Kidney (tissue), 14 donors: ENCODE data around the gene KDF1. TPM values are rescaled to one million over a fixed set of nuclear protein-coding genes. Genes with fewer than 3 reads are reported as not detected.
A peak's percentile ranks its signal among the peaks of the same experiment; 100 is the strongest.

Experiments
- DNase-seq, 5 donors: peaks; one replicate each; pipeline ENCODE4 v3.0.0-alpha.2; 2013 to 2020
- FAIRE-seq: peaks from 2 replicates; lab custom pipeline; 2012; peaks lifted over from hg19 to GRCh38; lab: Jason Lieb, UNC
- H3K27ac ChIP-seq, 2 donors: one replicate each; pipeline ENCODE4 v1.7.0; 2013; ENCODE audit warnings: low read depth in 2 of 2, low read length in 2 of 2, inconsistent platforms in 1 of 2
- H3K27me3 ChIP-seq: one replicate; pipeline ENCODE4 v1.7.1; 2013; ENCODE audit warnings: low read length, inconsistent platforms; ENCODE audit not compliant: control insufficient read depth, insufficient read depth
- H3K36me3 ChIP-seq, 3 donors: one replicate each; pipeline versions ENCODE4 v1.7.0 to v1.7.1; 2013; ENCODE audit warnings: low read length in 3 of 3, control low read depth in 1 of 3, inconsistent platforms in 1 of 3; ENCODE audit not compliant: insufficient read depth in 3 of 3, control insufficient read depth in 2 of 3
- H3K4me1 ChIP-seq, 3 donors: one replicate each; pipeline versions ENCODE4 v1.7.0 to v1.7.1; 2013; ENCODE audit warnings: low read length in 3 of 3, inconsistent platforms in 1 of 3, low read depth in 1 of 3; ENCODE audit not compliant: control insufficient read depth in 2 of 3, insufficient read depth in 2 of 3
- H3K4me3 ChIP-seq, 3 donors: one replicate each; pipeline versions ENCODE4 v1.7.0 to v1.8.1; 2013; ENCODE audit warnings: low read length in 3 of 3, control low read depth in 1 of 3, inconsistent platforms in 1 of 3
- H3K9ac ChIP-seq, 3 donors: one replicate each; pipeline versions ENCODE4 v1.7.0 to v1.7.1; 2013; ENCODE audit warnings: low read length in 3 of 3, control low read depth in 1 of 3, inconsistent platforms in 1 of 3
- H3K9me3 ChIP-seq, 3 donors: one replicate each; pipeline versions ENCODE4 v1.7.0 to v1.7.1; 2013; ENCODE audit warnings: low read length in 3 of 3, control low read depth in 1 of 3, inconsistent platforms in 1 of 3; ENCODE audit not compliant: control insufficient read depth in 2 of 3, insufficient read depth in 1 of 3
- CTCF ChIP-seq: IDR thresholded peaks from 3 replicates; pipeline ENCODE4 v1.5.1; 2012; ENCODE audit warnings: mild to moderate bottlenecking, moderate library complexity, borderline replicate concordance; ENCODE audit not compliant: insufficient read depth; ENCODE audit errors: extremely low read depth
- intact Hi-C: fragments of 100-400 bp; cut with DNase I; formaldehyde crosslinking; loops from one replicate; pipeline ENCODE4 v1.11.1; 2022
- polyA plus RNA-seq: library from polyadenylated mRNA; stranded (reverse); fragments of 350-450 nt; fragmentation: Illumina TruSeq; extraction: RNeasy Lipid Tissue Mini Kit (QIAGEN cat#74804); gene quantifications from one replicate; pipeline ENCODE4 v1.2.3, GENCODE V29; 2014; ENCODE audit warnings: low read depth, low replicate concordance; ENCODE audit not compliant: insufficient read depth
- total RNA-seq: library from RNA; stranded (reverse); fragmentation: NEBNext Ultra II Directional; extraction: Animal tissue kit (Norgen Biotek cat#: 25700); gene quantifications from one replicate; pipeline ENCODE4 v1.2.1, GENCODE V29; 2021
- donor health status: control.
- donor health status: control.
- donor health status: control.
- donor health status: control.
- donor health status: control.
- donor health status: DM: yes; HTN: yes; CAD: no.
- donor health status: Normal renal cell carcinoma (clear cell type).

Gene KDF1
- total and polyA plus RNA-seq, 2 donors from 2014 or later, result 14.1 to 19.3 TPM

- Histone ChIP-seq H3K4me1 (no peaks in the 10 kb centered on the region), H3K36me3 (no peaks in the 10 kb centered on the region), H3K27me3 (no peaks in the 10 kb centered on the region), H3K27ac (no peak overlapping the region), H3K9me3 (no peaks in the 10 kb centered on the region), H3K4me3 (no peak overlapping the region), H3K9ac (no peak overlapping the region)
- DNase-seq, result no peak
- no peak for TF ChIP-seq CTCF
- no peak for FAIRE-seq
- intact Hi-C loops, result no loop called here
These were observed 5.4 kb upstream of the KDF1 start for GRCh38 chr1:26965628-26966027.

- no peak overlapping the region for H3K4me3 ChIP-seq
- H3K4me1 ChIP-seq, result no peaks in the 10 kb centered on the region
- no peak for TF ChIP-seq CTCF
- no peaks in the 10 kb centered on the region for H3K9me3 ChIP-seq
- H3K27me3 ChIP-seq, result no peaks in the 10 kb centered on the region
- H3K27ac ChIP-seq, result no peak overlapping the region
- intact Hi-C loops, result no loop called here
- DNase-seq (no peak), FAIRE-seq (no peak)
- H3K9ac ChIP-seq, result no peak overlapping the region
- H3K36me3 ChIP-seq, result no peaks in the 10 kb centered on the region
These were observed 4.9 kb upstream of the KDF1 start for GRCh38 chr1:26965213-26965612.

- Histone ChIP-seq H3K27me3 (peaks cover 3% of the 10 kb centered on the region), H3K27ac (no peak overlapping the region), H3K4me3 (no peak overlapping the region), H3K9ac (no peak overlapping the region), H3K4me1 (peaks cover 0 to 4% (median 0%) of the 10 kb centered on the region in 3 donors), H3K9me3 (no peaks in the 10 kb centered on the region), H3K36me3 (no peaks in the 10 kb centered on the region)
- no peak for TF ChIP-seq CTCF
- no peak for DNase-seq
- FAIRE-seq, result no peak
- intact Hi-C loops, result no loop called here
These were observed 1.6 kb upstream of the KDF1 start for GRCh38 chr1:26961826-26962225.

GRCh38 chr1:26960625-26960966, 328 bp upstream of the KDF1 start:
- FAIRE-seq (no peak), DNase-seq (peak in 1 of 5 donors; percentile 37)
- Histone ChIP-seq H3K27me3 (peaks cover 3% of the 10 kb centered on the region), H3K27ac (peak overlapping the region; percentile 22 to 50), H3K4me3 (peak overlapping the region; percentile 66 to 85 (median 82)), H3K9me3 (peaks cover 0 to 3% (median 0%) of the 10 kb centered on the region in 3 donors), H3K36me3 (no peaks in the 10 kb centered on the region), H3K4me1 (peaks cover 0 to 4% (median 0%) of the 10 kb centered on the region in 3 donors), H3K9ac (peak overlapping the region; percentile 45 to 77 (median 61))
- intact Hi-C loops, result no loop called here
- no peak for TF ChIP-seq CTCF
